Measurements from ENCODE around the gene PPTC7.

Gene PPTC7

GRCh38 chr12:110582276-110583136, 612 bp downstream of the PPTC7 start (continued):
- TF ChIP-seq PATZ1 (tag by site-specific recombination; IDR thresholded peaks at IDR 0.05) (peak; percentile 44), ZNF426 (tag by site-specific recombination; IDR thresholded peaks at IDR 0.05) (no peak), ZNF501 (tag by site-specific recombination; IDR thresholded peaks at IDR 0.05) (peak; percentile 76), PBX3 (CRISPR knock-in tag; IDR thresholded peaks at IDR 0.05) (0 out of 2 replicates have a peak, but pooled peaks have one; percentile 14), ZBTB26 (tag by site-specific recombination; optimal IDR thresholded peaks at IDR 0.05) (peak; percentile 90), PRDM10 (tag by site-specific recombination; IDR thresholded peaks at IDR 0.05) (peak; percentile 66; the same call in 1 of the 2 replicates), ZNF670 (tag by site-specific recombination; IDR thresholded peaks at IDR 0.05; ENCODE audit: low read depth) (no peak), ZNF2 (tag by site-specific recombination; IDR thresholded peaks at IDR 0.05) (peak; percentile 38), GLIS2 (tag by site-specific recombination; IDR thresholded peaks at IDR 0.05) (peak; percentile 72), CTCF (tag by site-specific recombination; IDR thresholded peaks at IDR 0.05) (peak; percentile 61; the same call in 1 of the 2 replicates), ZSCAN16 (tag by site-specific recombination; IDR thresholded peaks at IDR 0.05) (no peak), ZBTB48 (tag by site-specific recombination; IDR thresholded peaks at IDR 0.05) (peak; percentile 62; the same call in 1 of the 2 replicates), ZNF239 (tag by site-specific recombination; IDR thresholded peaks at IDR 0.05) (no peak), ZNF112 (tag by site-specific recombination; IDR thresholded peaks at IDR 0.05) (no peak), ZSCAN4 (tag by site-specific recombination; IDR thresholded peaks at IDR 0.05) (0 out of 2 replicates have a peak, but pooled peaks have one; percentile 8), ZNF324 (tag by site-specific recombination; IDR thresholded peaks at IDR 0.05) (no peak), ZNF423 (tag by site-specific recombination; IDR thresholded peaks at IDR 0.05) (no peak), ZNF610 (tag by site-specific recombination; IDR thresholded peaks at IDR 0.05; ENCODE audit: borderline replicate concordance) (peak; percentile 53; the same call in 1 of the 2 replicates), ZNF132 (tag by site-specific recombination; IDR thresholded peaks at IDR 0.05; ENCODE audit: borderline replicate concordance) (no peak), ZNF391 (tag by site-specific recombination; IDR thresholded peaks at IDR 0.05; ENCODE audit: borderline replicate concordance, low read depth) (0 out of 2 replicates have a peak, but pooled peaks have one; percentile 16), ZNF26 (tag by site-specific recombination; IDR thresholded peaks at IDR 0.05) (no peak), ZNF560 (tag by site-specific recombination; IDR thresholded peaks at IDR 0.05; ENCODE audit: borderline replicate concordance) (no peak), ZNF366 (tag by site-specific recombination; conservative IDR thresholded peaks at IDR 0.05) (peak; percentile 23; the same call in 1 of the 2 replicates), ZEB2 (tag by site-specific recombination; IDR thresholded peaks at IDR 0.05) (peak; percentile 86)
